ENCODE data around the gene ART1. TPM values are rescaled to one million over a fixed set of nuclear protein-coding genes. Genes with fewer than 3 reads are reported as not detected.

Gene ART1
- total RNA-seq, 1 donor from 2014 or later: not detected

GRCh38 chr11:3623121-3623520 is 21.8 kb upstream of the ART1 start:
- Mint-ChIP-seq H3K4me3 (ENCODE audit: unreplicated experiment) (no peak overlapping the region), H3K9me3 (ENCODE audit: unreplicated experiment) (peaks cover 2% of the 10 kb centered on the region), H3K36me3 (ENCODE audit: unreplicated experiment) (no peaks in the 10 kb centered on the region), H3K4me1 (ENCODE audit: low read depth, unreplicated experiment) (no peaks in the 10 kb centered on the region), H3K27ac (ENCODE audit: unreplicated experiment) (no peak overlapping the region), H3K27me3 (ENCODE audit: unreplicated experiment) (peaks cover 2% of the 10 kb centered on the region)
- no peak for TF ChIP-seq CTCF (IDR thresholded peaks at IDR 0.05; ENCODE audit: partially characterized antibody, unreplicated experiment)
- no peak for DNase-seq

- no peaks in the 10 kb centered on the region for H3K4me1 Mint-ChIP-seq (ENCODE audit: low read depth, unreplicated experiment)
- H3K27ac Mint-ChIP-seq (ENCODE audit: unreplicated experiment): no peak overlapping the region
- peaks cover 4% of the 10 kb centered on the region for H3K36me3 Mint-ChIP-seq (ENCODE audit: unreplicated experiment)
- peaks cover 2% of the 10 kb centered on the region for H3K27me3 Mint-ChIP-seq (ENCODE audit: unreplicated experiment)
- DNase-seq: no peak
- no peak overlapping the region for H3K4me3 Mint-ChIP-seq (ENCODE audit: unreplicated experiment)
- TF ChIP-seq CTCF (IDR thresholded peaks at IDR 0.05; ENCODE audit: partially characterized antibody, unreplicated experiment): no peak
- peaks cover 2% of the 10 kb centered on the region for H3K9me3 Mint-ChIP-seq (ENCODE audit: unreplicated experiment)
Observed at GRCh38 chr11:3623767-3624458, 21.0 kb upstream of the ART1 start.

- Mint-ChIP-seq H3K27me3 (ENCODE audit: unreplicated experiment) (no peaks in the 10 kb centered on the region), H3K27ac (ENCODE audit: unreplicated experiment) (no peak overlapping the region), H3K36me3 (ENCODE audit: unreplicated experiment) (peaks cover 5% of the 10 kb centered on the region), H3K9me3 (ENCODE audit: unreplicated experiment) (peaks cover 2% of the 10 kb centered on the region), H3K4me3 (ENCODE audit: unreplicated experiment) (no peak overlapping the region), H3K4me1 (ENCODE audit: low read depth, unreplicated experiment) (no peaks in the 10 kb centered on the region)
- TF ChIP-seq CTCF (IDR thresholded peaks at IDR 0.05; ENCODE audit: partially characterized antibody, unreplicated experiment): no peak
- no peak for DNase-seq
Observed at GRCh38 chr11:3626250-3626960, 18.5 kb upstream of the ART1 start.

- Mint-ChIP-seq H3K27me3 (ENCODE audit: unreplicated experiment) (no peaks in the 10 kb centered on the region), H3K4me3 (ENCODE audit: unreplicated experiment) (no peak overlapping the region), H3K36me3 (ENCODE audit: unreplicated experiment) (peaks cover 5% of the 10 kb centered on the region), H3K9me3 (ENCODE audit: unreplicated experiment) (peaks cover 2% of the 10 kb centered on the region), H3K4me1 (ENCODE audit: low read depth, unreplicated experiment) (no peaks in the 10 kb centered on the region), H3K27ac (ENCODE audit: unreplicated experiment) (no peak overlapping the region)
- DNase-seq: no peak
- TF ChIP-seq CTCF (IDR thresholded peaks at IDR 0.05; ENCODE audit: partially characterized antibody, unreplicated experiment): no peak
Observed at GRCh38 chr11:3627291-3627690, 17.6 kb upstream of the ART1 start.

GRCh38 chr11:3631331-3631730 is 13.6 kb upstream of the ART1 start:
- Mint-ChIP-seq H3K4me3 (ENCODE audit: unreplicated experiment) (no peak overlapping the region), H3K4me1 (ENCODE audit: low read depth, unreplicated experiment) (no peaks in the 10 kb centered on the region), H3K9me3 (ENCODE audit: unreplicated experiment) (peaks cover 3% of the 10 kb centered on the region), H3K36me3 (ENCODE audit: unreplicated experiment) (peaks cover 5% of the 10 kb centered on the region), H3K27me3 (ENCODE audit: unreplicated experiment) (peaks cover 4% of the 10 kb centered on the region), H3K27ac (ENCODE audit: unreplicated experiment) (no peak overlapping the region)
- DNase-seq: no peak
- no peak for TF ChIP-seq CTCF (IDR thresholded peaks at IDR 0.05; ENCODE audit: partially characterized antibody, unreplicated experiment)

Measured in glutamatergic neuron (in vitro differentiated cells).